MM.1S (cell line): ENCODE results near the gene RPGRIP1L.

Experiments
- DNase-seq: peaks from one replicate; pipeline ENCODE4 v3.0.0-alpha.2; 2015
- H2AFZ ChIP-seq: fragments of 300-600 bp; sonication (generic); 2 replicates; pipeline ENCODE4 v1.6.0; 2016; ENCODE audit warnings: antibody characterized with exemption, low read length
- H3F3A ChIP-seq: fragments of 300-600 bp; sonication (generic); 2 replicates; pipeline ENCODE4 v1.6.1; 2016; ENCODE audit warnings: mild to moderate bottlenecking, antibody characterized with exemption, low read length, moderate library complexity, mixed read lengths; ENCODE audit not compliant: insufficient read depth
- H3K27ac ChIP-seq: fragments of 300-600 bp; sonication (generic); 2 replicates; pipeline ENCODE4 v1.5.1; 2016; ENCODE audit warnings: mild to moderate bottlenecking, low read length
- H3K27me3 ChIP-seq: fragments of 300-600 bp; sonication (generic); replicated peaks from 2 replicates; pipeline ENCODE4 v1.6.0; 2016; ENCODE audit warnings: low read length; ENCODE audit not compliant: insufficient read depth
- H3K36me3 ChIP-seq: fragments of 300-600 bp; sonication (generic); replicated peaks from 2 replicates; pipeline ENCODE4 v1.6.1; 2016; ENCODE audit warnings: mild to moderate bottlenecking, low read length, mixed read lengths; ENCODE audit not compliant: insufficient read depth
- H3K4me1 ChIP-seq: fragments of 300-600 bp; sonication (generic); 2 replicates; pipeline ENCODE4 v1.6.1; 2016; ENCODE audit warnings: low read length, mixed read lengths
- H3K4me2 ChIP-seq: fragments of 300-600 bp; sonication (generic); 2 replicates; pipeline ENCODE4 v1.6.0; 2016; ENCODE audit warnings: low read depth, low read length
- H3K4me3 ChIP-seq: fragments of 300-600 bp; sonication (generic); 2 replicates; pipeline ENCODE4 v1.5.1; 2016; ENCODE audit warnings: low read length, mixed read lengths
- H3K79me2 ChIP-seq: fragments of 300-600 bp; sonication (generic); 2 replicates; pipeline ENCODE4 v1.6.1; 2016; ENCODE audit warnings: mixed run types, low read length, mixed read lengths
- H3K9ac ChIP-seq: fragments of 300-600 bp; sonication (generic); 2 replicates; pipeline ENCODE4 v1.6.1; 2016; ENCODE audit warnings: low read length, mixed read lengths
- H3K9me2 ChIP-seq: fragments of 300-600 bp; sonication (generic); replicated peaks from 2 replicates; pipeline ENCODE4 v1.6.1; 2016; ENCODE audit warnings: mild to moderate bottlenecking, low read length, mixed read lengths; ENCODE audit not compliant: insufficient read depth
- H3K9me3 ChIP-seq: fragments of 300-600 bp; sonication (generic); replicated peaks from 2 replicates; pipeline ENCODE4 v1.6.1; 2016; ENCODE audit warnings: mild to moderate bottlenecking, low read length, mixed read lengths; ENCODE audit not compliant: insufficient read depth
- H4K20me1 ChIP-seq: fragments of 300-600 bp; sonication (generic); 2 replicates; pipeline ENCODE4 v1.6.1; 2016; ENCODE audit warnings: mild to moderate bottlenecking, low read length, moderate library complexity, mixed read lengths; ENCODE audit not compliant: insufficient read depth
- EZH2 ChIP-seq: fragments of 300-600 bp; sonication (generic); optimal IDR thresholded peaks from 2 replicates; pipeline ENCODE3; 2017; ENCODE audit warnings: low read depth, mild to moderate bottlenecking, antibody characterized with exemption, low read length, mixed read lengths
- EZH2phosphoT487 ChIP-seq: fragments of 300-600 bp; sonication (generic); IDR thresholded peaks from 2 replicates; pipeline ENCODE4 v1.6.1; 2018; ENCODE audit warnings: antibody characterized with exemption, low read length
- TF ChIP-seq, protein P1 (sequence below): fragments of 300-600 bp; sonication (generic); IDR thresholded peaks from 2 replicates; pipeline ENCODE4 v1.5.1; 2016; ENCODE audit warnings: antibody characterized with exemption, low read length, mixed read lengths

RPGRIP1L gene

DNA sequence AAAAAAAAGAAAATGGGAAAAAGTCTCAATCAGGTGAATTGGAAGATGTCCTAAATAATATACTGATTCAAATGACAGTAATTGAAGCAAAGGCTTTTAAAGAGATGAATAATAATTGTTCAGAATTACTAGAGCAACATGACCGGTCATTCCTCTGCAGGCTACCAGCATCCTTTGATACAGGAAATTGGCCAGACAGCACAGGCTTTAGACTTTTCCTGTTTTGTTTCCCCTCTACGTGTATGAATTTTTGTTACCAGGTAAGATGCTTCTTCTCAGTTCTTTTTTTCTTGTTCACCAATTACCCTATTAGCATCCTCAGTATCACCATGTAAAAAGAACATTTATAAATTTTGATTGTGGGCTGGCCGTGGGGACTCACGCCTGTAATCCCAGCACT, 77.5 kb downstream of the RPGRIP1L start:
- Histone ChIP-seq H3K27me3 (no peaks in the 10 kb centered on the region), H3K9me2 (no peaks in the 10 kb centered on the region), H3F3A (no peaks in the 10 kb centered on the region), H3K9ac (no peak overlapping the region), H2AFZ (no peak overlapping the region), H3K4me3 (no peak overlapping the region), H3K27ac (no peak overlapping the region), H3K79me2 (no peaks in the 10 kb centered on the region), H3K4me2 (no peak overlapping the region), H4K20me1 (no peaks in the 10 kb centered on the region), H3K36me3 (no peaks in the 10 kb centered on the region), H3K4me1 (no peaks in the 10 kb centered on the region), H3K9me3 (no peaks in the 10 kb centered on the region)
- no peak for DNase-seq
- no peak for TF ChIP-seq EZH2phosphoT487
- TF ChIP-seq EZH2, result no peak
- TF ChIP-seq, protein P1, sequence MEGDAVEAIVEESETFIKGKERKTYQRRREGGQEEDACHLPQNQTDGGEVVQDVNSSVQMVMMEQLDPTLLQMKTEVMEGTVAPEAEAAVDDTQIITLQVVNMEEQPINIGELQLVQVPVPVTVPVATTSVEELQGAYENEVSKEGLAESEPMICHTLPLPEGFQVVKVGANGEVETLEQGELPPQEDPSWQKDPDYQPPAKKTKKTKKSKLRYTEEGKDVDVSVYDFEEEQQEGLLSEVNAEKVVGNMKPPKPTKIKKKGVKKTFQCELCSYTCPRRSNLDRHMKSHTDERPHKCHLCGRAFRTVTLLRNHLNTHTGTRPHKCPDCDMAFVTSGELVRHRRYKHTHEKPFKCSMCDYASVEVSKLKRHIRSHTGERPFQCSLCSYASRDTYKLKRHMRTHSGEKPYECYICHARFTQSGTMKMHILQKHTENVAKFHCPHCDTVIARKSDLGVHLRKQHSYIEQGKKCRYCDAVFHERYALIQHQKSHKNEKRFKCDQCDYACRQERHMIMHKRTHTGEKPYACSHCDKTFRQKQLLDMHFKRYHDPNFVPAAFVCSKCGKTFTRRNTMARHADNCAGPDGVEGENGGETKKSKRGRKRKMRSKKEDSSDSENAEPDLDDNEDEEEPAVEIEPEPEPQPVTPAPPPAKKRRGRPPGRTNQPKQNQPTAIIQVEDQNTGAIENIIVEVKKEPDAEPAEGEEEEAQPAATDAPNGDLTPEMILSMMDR, result no peak

- no peaks in the 10 kb centered on the region for H3K79me2 ChIP-seq
- H3K27ac ChIP-seq, result no peak overlapping the region
- DNase-seq, result no peak
- no peak overlapping the region for H2AFZ ChIP-seq
- no peaks in the 10 kb centered on the region for H3K9me2 ChIP-seq
- H3K36me3 ChIP-seq, result no peaks in the 10 kb centered on the region
- no peaks in the 10 kb centered on the region for H3K27me3 ChIP-seq
- H3F3A ChIP-seq, result no peaks in the 10 kb centered on the region
- H3K4me3 ChIP-seq, result no peak overlapping the region
- no peak overlapping the region for H3K4me2 ChIP-seq
- no peak overlapping the region for H3K9ac ChIP-seq
- H3K9me3 ChIP-seq, result no peaks in the 10 kb centered on the region; the same call in 1 of the 2 replicates
- TF ChIP-seq, protein P1, result no peak
- no peak for TF ChIP-seq EZH2phosphoT487
- TF ChIP-seq EZH2, result no peak
- no peaks in the 10 kb centered on the region for H4K20me1 ChIP-seq
- H3K4me1 ChIP-seq, result no peaks in the 10 kb centered on the region
Observed at GRCh38 chr16:53625221-53625620, 78.4 kb downstream of the RPGRIP1L start.

DNA sequence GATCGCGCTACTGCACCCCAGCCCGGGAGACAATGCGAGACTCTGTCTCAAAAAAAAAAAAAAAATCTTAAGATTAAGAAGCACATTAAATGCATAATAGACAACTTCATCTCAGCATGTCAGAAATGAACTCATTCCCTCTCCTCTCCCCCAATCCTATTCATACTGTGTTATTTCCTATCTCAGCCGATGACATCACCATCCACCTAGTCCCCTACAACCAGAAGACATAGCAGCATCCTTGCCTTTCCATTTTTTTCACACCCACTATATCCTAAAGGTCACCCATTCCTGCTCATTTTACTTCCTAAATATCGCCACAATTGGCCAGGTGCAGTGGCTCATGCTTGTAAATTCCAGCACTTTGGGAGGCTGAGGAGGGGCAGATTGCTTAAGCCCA, 81.3 kb downstream of the RPGRIP1L start:
- TF ChIP-seq EZH2, result no peak
- TF ChIP-seq, protein P1, result no peak
- no peak for TF ChIP-seq EZH2phosphoT487
- no peak for DNase-seq
- H3K27ac ChIP-seq, result no peak overlapping the region
- H2AFZ ChIP-seq, result no peak overlapping the region
- no peak overlapping the region for H3K4me3 ChIP-seq
- H3K79me2 ChIP-seq, result no peaks in the 10 kb centered on the region
- no peak overlapping the region for H3K4me2 ChIP-seq
- H3F3A ChIP-seq, result no peaks in the 10 kb centered on the region
- no peak overlapping the region for H3K9ac ChIP-seq
- H3K27me3 ChIP-seq, result no peaks in the 10 kb centered on the region
- H3K9me3 ChIP-seq, result no peaks in the 10 kb centered on the region; the same call in 1 of the 2 replicates
- no peaks in the 10 kb centered on the region for H3K4me1 ChIP-seq
- H3K36me3 ChIP-seq, result no peaks in the 10 kb centered on the region
- H3K9me2 ChIP-seq, result no peaks in the 10 kb centered on the region
- H4K20me1 ChIP-seq, result no peaks in the 10 kb centered on the region

DNA sequence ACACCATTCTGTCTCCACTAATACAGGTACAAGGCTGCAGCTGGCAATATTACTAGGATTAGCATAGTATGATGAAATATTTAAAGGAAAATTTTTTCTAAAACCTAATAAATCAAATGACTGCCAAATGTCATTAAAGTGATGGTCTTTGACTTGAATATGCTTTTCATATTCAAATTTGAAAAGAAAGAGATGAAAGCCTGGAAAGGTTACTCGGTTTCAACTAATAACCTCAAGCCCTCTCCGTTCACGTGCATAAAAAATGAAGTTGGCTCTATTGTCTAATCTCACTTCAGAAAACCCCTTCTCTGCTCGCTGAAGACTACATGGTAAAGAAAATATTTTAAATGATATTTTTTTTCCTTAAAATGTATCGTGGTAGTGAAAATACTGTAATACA, 83.2 kb downstream of the RPGRIP1L start:
- no peak overlapping the region for H3K4me3 ChIP-seq
- DNase-seq, result no peak

More for the DNA sequence above, 83.2 kb downstream of the RPGRIP1L start:
- no peak for TF ChIP-seq EZH2phosphoT487
- no peak for TF ChIP-seq EZH2
- TF ChIP-seq, protein P1, result no peak
- Histone ChIP-seq H4K20me1 (no peaks in the 10 kb centered on the region), H3K27me3 (no peaks in the 10 kb centered on the region), H3K36me3 (no peaks in the 10 kb centered on the region), H3K9me2 (no peaks in the 10 kb centered on the region), H3K9me3 (no peaks in the 10 kb centered on the region; the same call in 1 of the 2 replicates), H3K27ac (no peak overlapping the region), H3F3A (no peaks in the 10 kb centered on the region), H3K4me2 (no peak overlapping the region), H2AFZ (no peak overlapping the region), H3K9ac (no peak overlapping the region), H3K4me1 (no peaks in the 10 kb centered on the region), H3K79me2 (no peaks in the 10 kb centered on the region)
